ENCODE data around the gene FAM13A. TPM values are rescaled to one million over a fixed set of nuclear protein-coding genes. Genes with fewer than 3 reads are reported as not detected.

The FAM13A gene
- 17.9 and 23.8 TPM in 2 replicates for total RNA-seq

DNA sequence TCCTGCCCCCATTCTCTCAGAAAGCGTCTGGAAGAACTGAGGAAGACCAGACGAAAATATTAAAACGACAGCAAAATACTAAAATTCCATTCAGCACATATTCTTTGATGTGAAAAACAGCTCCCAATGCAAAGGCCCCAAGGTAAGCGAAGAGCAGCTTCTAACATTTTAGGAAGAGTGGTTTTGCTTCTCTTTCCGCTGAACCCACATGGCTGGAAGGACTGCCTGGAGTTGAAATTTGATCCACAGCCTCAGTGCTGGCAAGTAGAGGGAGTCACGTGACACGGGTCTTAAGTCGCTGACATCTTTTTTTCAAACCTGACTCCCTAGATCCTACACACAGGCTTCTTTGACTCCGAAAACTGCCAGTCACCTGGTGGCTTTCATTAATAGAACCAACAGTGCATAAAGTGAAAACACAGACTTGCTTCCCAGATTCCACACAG is at the start of gene FAM13A:
Gene FAM13A, minus strand, starts transcription at position 233 of the 446 bp plus-strand sequence. Its CDS starts 221 bp downstream, at position 12.

DNA sequence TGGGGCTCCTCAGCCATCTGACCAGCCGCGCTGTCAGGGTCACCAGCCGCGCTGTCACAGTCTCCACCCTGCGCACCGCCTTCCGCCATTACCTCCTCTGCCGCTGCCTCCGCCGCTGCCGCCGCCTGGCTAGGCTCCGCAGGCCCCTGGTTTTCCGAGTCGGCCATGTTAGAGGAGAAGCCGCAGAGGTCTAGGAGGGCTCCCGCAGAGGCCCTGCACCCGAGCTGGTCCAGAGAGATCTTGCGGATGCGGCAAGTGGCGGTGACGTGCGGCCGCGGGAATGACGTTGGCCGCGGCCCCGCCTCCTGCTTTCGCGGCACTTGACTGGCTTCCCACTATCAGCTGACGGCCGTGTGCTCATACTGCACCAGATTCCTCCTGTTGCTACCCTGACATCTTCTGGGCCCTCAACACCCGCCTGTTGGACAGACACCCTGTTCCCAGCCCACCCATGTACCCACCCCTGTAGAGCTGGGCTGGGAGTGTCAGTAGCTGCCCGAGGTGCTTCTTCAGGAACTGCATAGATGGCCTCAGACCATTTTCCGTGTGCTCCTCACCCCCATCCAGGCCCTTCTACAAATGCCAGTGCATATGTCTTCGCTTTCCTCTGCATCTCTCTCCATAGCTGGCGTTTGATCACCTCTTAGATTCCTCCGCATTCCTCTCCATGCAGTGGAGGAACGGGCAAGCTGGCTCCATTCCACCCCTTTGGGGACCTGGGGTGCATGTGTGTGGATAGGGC is 359.2 kb downstream of the FAM13A start, which contains the start of gene NAP1L5:
Gene NAP1L5, minus strand, starts transcription at position 242 of the 742 bp plus-strand sequence. Its CDS starts 75 bp downstream, at position 167.

Other genes with a start within 250 kb of the FAM13A start
- 12.3 and 17.5 TPM in 2 replicates for gene TIGD2, start 54.3 kb upstream of the FAM13A start, total RNA-seq